Measurements from ENCODE around the gene SMOC1.

The SMOC1 gene

DNA sequence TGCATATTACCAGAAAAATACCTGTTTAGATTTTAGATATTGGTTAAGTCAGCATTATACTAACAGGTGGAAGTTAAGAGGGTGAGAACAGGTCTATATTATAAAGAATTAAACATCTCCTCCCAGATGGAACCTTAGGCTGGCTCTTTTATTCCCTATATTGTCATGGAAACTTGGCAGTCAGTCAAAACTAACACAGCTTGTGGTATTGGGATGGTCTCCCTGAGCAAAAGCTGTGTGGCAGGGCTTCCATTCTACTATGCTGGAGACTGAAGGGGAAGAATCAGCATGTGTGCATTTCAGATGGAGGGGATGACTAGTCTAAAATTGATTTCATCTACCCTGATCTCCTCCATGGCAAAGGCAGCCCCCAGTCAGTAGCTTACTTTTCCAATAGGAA is 66.7 kb downstream of the SMOC1 start:
- no peak for DNase-seq

DNA sequence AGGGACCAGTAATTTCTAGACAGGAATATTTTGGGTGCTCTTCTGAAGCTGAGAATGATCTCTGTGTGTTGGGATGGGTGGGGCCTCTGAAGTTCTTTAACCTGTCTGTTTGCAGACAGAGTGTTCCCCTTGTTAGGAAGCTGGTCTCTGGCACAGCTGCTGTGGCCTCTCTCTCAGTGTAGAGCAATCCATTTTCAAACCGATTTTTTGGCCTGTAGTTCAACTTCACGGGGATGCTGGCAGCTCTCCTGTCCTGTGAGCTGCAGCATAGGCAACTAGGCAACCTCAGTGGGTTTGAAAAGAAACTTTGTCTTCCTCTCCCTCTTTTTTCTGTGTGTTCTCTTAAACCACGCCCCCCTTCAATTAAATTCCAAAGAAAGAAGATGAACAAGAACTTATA is 69.1 kb downstream of the SMOC1 start:
- DNase-seq = no peak

DNA sequence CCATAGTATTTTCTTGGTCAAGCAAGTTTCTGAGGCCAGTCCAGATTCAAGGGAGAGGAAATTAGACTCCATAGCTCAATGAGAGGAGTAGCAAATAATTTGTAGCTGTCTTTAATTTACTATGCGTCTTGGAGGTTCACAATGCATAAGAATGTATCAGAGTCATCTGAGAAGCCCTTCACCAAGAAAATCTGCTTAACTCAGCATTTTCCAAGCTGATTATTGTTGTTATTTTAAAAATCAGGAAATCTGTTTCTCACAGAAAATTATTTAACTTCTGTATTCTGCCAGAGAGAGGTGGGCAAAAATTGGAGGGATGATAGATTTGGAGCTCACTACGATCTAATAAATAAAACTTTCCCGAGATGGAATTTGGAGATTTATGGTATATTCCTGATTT is 72.0 kb downstream of the SMOC1 start:
- DNase-seq = no peak

DNA sequence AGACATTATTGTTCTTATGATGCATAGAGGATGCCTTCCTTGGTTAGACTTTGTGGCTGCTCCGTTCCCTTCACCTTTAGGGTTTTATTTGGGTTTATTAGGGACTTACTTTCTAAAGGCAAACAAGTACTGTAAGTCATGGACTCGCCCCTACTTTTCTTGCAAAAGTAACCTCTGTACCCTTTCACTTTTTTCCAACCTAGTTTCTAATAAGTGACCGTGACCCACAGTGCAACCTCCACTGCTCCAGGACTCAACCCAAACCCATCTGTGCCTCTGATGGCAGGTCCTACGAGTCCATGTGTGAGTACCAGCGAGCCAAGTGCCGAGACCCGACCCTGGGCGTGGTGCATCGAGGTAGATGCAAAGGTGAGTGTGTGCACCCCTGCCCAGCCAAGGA is 72.7 kb downstream of the SMOC1 start:
- no peak for DNase-seq

DNA sequence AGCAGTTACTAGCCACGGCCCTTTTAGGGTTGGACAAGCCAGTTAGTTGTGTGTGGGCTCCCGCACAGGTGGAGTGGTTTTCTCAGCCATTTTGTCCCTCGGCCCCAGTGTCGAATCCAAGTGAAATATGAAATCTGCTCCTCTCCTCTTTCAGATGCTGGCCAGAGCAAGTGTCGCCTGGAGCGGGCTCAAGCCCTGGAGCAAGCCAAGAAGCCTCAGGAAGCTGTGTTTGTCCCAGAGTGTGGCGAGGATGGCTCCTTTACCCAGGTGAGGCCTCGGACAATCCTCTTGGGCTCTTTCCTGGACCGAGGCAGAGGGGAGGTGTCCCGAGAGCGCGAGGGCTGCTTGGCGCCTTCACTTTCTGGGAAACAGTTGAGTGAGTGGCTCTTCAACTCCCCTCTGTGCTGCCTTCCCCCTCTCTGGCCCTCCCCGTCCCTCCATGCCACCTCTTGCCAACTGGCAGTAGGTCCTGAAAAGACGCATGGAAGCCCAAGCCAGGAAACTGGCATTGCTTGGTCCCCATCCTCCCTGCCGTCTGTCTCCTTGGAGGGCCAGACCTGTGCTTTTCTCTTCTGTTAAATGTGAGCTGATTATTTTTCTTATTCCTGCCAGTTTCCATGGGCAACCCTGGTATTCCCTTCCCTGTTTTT is 74.2 kb downstream of the SMOC1 start:
- DNase-seq = no peak

DNA sequence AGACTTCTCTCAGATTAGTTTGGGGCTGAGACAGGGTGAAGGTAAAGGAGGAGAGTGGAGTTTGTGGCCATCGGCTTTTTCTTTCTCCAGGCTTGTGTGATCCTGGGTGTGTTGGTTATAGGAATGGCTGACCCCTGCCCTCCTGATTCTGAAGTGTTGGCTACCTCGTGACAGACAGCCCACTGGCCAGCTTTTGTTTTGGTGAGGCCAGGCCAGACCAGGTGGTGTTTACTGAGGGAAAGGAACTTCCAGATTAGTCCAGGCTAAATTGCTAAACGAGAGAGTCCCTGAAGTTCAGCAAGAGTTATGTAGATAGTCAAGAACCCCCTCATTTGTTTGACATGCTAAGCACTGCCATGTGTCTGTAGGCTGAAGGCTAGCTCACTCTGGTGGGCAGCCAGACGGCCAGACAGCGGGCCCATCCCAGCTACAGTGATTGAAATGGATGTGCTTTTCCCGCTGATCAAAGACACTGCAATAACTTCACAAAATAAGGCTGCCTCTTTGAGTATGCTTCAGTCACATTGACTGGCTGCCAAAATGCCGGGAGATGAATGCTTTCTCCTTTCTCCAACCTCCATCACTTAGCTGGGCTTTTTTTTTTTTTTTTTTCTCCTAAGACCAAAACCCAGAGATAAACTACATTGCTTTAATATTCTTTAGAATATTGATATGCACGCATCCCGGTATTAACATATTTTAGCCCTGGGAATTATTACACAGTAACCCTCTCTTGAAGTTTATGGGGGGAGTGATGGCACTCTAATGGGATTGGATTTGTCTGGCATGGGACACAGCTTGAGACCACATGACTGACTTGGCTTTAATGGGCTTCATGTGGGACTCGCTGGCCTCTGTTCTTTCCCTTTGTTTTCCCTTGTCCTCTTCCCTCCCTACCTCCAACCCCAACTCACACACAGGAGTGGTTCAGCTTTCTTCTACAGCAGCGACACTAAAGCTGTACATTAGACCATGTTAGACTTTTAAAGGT is 76.9 kb downstream of the SMOC1 start:
- no peak for DNase-seq

DNA sequence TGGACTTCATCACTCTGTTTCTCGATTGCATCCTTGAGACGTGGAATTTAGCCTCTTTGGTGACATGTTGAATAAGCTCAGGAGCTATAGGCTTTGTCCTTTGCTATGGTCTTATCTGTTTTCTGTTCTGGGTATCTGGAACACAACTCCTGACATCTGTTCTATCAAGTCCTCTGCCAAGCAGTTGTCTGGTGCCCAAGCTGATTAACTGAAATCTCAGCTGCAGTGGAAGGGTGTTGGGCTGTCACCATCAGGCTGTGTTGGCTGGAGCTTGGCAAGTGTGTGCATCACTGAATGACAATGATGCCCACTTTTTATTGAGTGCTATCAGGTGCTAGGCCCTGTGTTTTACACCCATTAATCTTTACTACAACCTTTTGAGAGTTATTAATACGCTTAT is 77.8 kb downstream of the SMOC1 start:
- DNase-seq = no peak

DNA sequence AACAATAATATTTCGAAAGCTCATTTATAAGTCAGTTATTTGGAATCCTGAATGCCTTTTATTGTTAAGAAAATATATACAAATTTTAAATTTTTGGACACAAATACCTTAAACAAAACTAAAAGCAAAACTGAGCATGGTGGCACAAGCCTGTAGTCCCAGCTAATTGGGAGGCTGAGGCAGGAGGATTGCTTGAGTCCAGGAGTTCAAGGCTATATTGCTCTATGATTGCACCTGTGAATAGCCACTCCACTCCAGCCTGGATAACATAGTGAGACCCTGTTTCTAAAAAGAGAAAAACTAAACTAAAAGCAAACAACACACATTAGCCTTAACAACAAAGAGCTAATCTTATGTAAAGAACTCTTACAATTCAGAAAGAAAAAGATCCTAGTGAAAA is 78.8 kb downstream of the SMOC1 start:
- no peak for DNase-seq

DNA sequence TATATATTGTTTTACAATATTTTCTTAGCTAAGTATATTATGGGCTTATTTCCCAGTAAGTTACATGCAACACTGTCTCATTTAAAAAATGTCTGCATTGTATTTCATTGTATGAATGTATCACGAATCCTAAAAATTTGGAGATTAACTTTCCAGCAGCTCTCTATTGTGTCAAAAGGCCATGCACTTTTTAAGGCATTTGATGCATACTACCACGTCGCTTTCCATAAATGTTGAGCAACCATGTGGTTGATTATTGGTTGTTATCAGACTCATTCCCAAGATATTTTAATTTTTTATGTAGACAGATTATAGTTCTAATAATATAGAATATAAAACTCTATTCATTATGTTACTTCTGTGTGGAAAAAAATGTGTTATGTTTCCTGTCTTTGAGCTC is 79.9 kb downstream of the SMOC1 start:
- no peak for DNase-seq

DNA sequence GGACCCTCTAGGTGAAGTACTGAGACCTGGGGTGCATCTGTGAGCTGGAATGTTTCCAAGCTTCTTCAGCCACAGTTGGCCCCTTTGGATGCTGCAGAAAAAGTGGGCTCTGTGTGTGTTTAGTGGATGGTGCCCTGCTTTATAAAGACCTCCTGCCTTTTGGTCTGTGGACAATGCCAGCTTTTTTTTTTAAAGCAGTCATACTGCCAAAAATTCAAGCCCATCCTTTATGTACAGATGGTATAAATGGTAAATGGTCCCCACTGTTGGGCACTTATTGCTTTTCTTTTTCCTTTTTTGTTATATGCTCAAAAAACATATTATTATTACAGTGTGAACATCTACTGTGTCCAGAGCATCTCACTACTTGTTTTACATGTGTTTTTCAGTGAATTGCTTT is 81.1 kb downstream of the SMOC1 start:
- DNase-seq = no peak

DNA sequence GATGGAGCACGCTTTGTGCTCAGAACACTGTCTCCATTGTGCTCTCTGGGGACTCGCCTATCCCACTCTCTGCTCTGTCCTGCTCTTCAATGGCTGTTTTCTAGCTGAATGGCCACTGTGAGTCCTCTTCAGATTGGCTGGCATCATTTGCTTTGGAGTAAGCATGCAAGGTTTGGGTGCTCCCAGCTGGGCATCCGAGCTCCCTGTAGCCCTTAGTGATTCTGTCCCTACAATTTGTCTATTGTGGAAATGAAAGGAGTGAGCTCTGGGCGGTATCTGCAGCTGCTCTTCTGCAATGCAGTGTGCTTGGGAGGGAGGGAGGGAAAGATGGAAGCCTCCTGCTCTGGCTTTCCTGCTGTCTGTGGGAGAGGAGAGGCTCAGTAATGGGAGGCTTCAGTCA is 84.8 kb downstream of the SMOC1 start:
- DNase-seq = no peak

DNA sequence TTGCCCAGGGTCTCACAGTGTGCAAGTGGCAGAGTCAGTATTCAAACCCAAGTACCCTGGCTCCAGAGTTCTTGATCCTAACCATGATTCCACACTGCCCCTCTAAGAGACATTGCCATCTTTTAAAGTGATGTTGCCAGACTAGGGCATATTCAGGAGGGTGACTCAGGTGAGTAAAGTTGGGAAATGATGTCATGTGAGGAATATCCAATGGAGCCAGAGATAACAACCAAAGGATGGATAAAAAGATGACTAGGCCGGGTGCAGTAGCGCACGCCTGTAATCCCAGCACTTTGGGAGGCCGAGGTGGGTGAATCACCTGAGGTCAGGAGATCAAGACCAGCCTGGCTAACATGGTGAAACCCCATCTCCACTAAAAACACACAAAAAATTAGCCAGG is 85.6 kb downstream of the SMOC1 start:
- DNase-seq = no peak

DNA sequence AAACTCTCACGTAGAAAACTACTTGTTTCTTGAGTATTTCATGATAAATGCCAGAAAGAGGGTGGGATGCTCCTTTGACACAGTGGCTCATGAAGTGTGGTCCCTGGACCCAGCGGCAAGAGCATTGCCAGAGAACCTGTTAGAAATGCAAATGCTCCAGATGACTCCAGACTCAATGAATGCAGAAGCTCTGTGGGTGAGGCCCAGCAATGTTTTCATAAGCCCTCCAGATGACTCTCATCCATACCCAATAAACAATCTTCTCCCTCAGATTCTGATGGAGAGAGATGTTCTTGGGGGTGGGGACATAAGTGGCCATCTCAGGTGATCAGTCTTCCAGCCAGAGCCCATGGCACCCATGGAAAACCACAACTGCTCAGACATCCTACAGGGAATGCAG is 88.9 kb downstream of the SMOC1 start:
- peak; percentile 19 for DNase-seq

DNA sequence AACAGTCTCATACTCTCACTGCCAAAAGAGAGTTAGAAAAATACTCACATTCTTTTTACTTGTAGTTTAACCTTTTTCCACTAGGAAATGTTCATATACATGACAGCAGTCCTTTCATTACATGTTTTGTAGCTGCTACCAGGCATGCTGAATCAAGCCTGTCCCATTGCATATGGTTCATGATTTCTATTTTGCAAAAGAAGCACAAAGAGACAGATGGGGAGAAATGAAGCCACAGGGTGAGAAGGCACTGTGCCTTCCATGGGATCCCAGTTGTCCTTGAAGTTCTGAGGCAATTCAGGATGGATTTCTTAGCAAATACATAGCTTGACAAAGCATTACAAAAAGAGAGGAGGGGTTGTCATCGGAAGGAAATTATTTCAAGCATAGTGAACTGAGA is 89.5 kb downstream of the SMOC1 start:
- DNase-seq = no peak

DNA sequence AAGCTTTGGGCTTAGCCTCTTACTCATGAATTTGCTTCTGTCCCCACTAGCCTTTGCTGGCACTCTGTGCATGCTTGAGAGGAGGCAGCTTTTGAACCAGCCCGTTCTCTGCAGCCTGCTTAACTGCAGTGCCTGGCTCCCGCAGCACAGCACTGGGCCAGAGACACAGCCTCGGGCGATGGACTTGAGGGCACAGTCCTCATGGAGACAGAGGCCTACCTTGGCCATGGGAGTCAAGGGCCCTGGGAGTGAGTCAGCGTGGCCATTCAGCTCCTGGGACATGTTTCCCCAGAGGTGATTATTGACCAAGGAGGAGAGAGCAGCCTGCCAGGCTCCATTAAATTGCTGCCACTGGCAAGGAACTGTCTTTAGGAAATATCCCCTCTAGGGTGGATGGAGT is 93.5 kb downstream of the SMOC1 start:
- peak; percentile 68 for DNase-seq

DNA sequence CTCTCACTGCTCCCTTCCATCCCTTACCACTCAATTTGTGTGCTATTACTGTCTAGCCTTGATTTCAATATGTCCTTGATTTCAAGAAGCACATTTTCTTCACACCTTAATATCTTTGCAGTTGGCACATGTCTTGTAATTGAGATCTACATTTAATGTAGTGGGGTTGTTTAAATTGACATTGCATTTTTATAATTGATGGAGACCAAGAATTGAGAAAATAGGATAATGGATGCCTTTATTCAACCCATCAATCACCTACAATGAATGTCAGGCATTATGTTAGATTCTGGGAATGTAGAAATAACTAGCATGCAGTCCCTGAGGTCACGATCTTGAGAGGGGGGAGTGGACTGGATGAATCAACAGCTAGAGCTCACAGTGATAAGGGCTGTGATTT is 94.6 kb downstream of the SMOC1 start:
- no peak for DNase-seq

DNA sequence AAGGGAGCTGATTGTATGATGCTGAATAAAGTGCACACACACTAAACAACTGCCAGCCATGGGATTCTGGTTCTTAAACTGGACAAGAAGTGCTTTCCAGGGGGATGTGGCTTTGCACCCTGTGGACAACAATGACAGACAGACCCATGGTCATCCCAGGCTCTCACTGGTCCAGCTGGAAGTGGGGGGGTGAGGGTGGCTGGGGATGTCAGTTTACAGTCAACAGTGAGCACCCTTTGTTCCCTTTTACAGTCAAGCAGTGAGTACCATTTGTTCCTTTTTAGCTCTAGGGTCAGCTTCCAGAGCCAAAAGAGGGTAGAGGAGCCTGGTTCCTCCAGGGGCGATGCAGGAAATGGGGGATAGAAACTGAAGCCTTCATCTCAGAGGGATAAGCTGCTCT is 100.7 kb downstream of the SMOC1 start:
- no peak for DNase-seq

DNA sequence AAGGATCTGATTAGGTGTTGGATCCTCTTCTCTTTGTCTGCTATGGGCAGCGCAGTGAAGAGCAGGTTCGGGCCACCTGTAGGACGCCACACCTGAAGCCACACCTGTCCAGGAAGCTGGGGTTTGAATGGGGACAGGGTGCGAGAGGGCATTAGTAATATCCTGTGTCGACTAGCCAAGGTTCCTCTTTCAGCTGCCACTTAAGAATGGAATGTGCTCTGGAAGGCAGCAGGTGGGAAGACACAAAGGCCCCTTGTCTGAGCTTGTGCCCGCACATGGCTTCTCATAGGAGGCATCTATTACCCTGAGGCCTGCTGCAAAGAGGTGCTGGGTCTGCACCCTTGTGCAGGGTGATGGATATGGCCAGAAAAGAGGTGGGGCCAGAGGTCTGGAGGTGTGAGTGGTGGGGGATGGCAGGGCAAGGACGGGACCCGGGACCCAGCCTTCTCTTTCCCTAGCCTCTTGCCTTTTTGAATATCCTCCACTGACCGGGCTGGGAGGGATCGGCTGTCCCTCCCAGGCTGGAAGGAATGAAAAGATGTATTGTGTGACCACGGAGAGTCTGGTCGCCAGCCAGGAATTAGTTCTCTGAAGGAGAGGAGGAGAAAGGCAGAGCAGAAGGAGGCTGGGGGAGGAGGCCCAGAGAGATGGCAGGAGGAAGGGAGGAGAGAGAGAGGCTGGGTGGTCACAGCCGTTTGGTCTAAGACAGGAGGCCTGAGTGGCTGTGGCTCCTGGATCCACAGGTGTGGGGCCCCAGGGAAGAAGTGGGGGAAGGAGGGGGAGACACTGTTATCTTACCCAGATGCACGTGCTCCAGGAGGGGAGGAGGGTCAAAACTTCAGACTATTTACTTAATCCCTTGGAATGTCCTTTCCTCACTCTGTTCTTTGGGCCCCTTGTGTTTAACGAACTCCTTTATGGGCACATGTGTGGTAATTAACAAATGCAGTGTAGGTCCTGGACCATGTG is 101.5 kb downstream of the SMOC1 start:
- DNase-seq = peak; percentile 87

DNA sequence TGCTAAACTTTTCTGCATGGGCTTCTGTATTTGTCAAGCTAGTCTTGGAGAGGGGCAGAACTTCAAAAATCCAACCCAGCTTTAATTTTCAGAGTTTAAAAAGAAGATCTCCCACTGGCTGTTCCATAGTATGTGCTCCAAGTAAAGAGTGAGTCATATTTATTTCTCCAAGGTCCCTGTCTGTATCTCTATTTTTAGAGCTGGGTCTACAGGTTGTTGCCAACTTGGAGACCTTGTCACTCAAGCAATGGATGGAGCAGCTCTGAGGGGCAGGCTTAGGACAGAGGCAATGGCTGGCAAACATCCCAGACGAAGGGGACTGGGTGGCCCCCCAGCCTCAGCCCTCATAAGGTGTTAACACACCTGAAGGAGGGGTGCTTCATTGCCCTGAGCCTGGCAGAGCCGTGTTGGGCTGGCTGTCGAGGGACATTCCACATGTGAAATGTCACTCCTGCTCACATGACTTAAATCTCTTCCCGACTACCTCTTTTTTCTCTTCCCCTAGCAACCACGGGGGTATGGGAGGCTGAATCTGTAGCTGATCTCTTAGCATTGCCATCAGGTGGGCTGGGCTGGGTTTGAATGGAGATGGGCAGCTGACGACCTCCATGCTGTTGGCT is 103.1 kb downstream of the SMOC1 start:
- no peak for DNase-seq

DNA sequence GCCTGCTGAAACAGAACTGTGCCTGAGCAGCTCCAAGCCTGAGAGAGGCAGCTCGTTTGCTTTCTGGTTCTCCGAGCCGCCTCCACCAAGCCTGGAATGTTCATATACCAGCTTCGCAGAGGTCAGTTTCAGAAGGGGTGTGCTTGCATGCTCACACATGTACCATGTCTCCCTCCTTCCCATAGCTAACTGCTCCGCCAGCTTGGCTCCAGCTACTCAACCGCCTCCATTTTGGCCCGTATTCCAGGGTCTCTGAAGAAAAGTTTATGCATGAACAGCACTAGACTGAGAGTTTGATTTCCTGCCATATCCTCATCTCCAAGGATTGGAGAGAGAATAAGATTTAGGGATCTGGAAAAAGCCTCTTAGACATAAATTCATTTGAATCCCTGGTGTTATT is 103.7 kb downstream of the SMOC1 start:
- no peak for DNase-seq

DNA sequence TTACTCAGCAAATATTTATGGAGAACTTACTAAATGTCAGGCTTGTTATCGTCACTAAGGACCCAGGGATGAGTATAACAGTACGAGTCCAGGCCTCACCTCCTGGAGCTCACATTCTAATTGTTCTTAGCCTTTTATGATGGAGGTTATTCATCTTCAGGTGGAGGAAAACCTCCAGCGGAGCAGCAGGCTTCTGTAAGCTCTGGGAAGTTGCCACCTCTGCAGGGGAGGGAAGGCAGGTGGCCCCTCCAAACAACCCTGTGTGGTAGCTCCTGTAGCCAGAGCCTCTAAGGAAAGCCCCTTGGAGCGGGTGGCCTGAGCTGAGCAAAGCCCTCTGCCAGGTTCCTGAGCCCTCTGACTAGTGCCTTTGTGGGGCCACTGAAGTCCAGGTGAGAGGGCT is 104.1 kb downstream of the SMOC1 start:
- no peak for DNase-seq

DNA sequence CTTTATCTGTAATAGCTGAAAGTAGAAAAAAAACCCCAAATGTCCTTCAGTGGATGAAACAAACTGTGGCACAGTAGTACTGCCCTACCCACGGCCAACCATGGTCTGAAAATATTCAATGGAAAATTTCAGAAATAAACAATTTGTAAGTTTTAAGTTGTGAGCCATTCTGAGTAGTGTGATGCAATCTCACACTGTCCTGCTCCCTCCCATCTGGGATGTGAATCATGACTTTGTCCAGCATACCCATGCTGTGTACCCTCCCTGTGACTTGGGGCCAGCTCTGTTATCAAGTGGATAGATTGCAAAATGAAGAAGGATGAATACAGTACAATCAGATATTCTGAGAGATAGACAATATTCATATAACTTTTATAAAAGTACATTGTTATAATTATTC is 106.2 kb downstream of the SMOC1 start:
- no peak for DNase-seq

DNA sequence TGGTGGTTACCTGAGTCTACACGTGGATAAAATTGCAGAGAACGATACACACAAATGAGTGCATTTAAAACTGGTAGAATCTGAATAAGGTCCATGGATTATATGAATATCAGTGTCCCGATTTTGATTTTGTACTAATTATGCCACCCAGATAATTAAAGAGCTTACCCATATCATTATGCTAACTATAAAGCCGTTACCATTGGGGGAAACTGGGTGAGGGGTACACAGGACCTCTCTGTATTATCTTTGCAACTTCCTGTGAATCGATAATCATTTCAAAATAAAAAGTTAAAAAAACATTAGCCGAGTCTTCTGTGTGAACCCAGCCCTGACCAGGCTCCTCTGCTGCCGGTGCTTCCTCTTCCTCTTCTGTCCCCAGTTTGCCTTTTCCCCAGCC is 107.1 kb downstream of the SMOC1 start:
- DNase-seq = no peak

Measured in islet precursor cell (in vitro differentiated cells).